IMR-90 (cell line): ENCODE data around the gene TMEM176A. TPM values are rescaled to one million over a fixed set of nuclear protein-coding genes. Genes with fewer than 3 reads are reported as not detected.

Experiments
- ATAC-seq: fragments of 200-7000 bp; cut with Tn5 transposase; 2 replicates; pipeline ENCODE4 v1.9.1; 2020; ENCODE audit warnings: low read depth, mild to moderate bottlenecking, moderate library complexity
- BruUV-seq: library from RNA; stranded (reverse); fragments of 400-500 nt; replicated peaks from 2 replicates; lab custom pipeline; 2021; lab: Mats Ljungman, UMichigan
- CTCF ChIA-PET: fragments of 300-600 bp; formaldehyde crosslinking; extraction: SDS; loops from one replicate; lab custom pipeline; 2021; ENCODE audit warnings: antibody characterized with exemption; lab: Yijun Ruan, JAX
- POLR2A ChIA-PET: fragments of 300-600 bp; sonication (Branson Sonifier 250); formaldehyde crosslinking; loops from one replicate; lab custom pipeline; 2022; ENCODE audit warnings: antibody characterized with exemption; ENCODE audit not compliant: unreplicated experiment; lab: Charles Lee
- DNase-seq: peaks from one replicate; pipeline ENCODE4 v3.0.0; 2013
- H2AFZ ChIP-seq: replicated peaks from 2 replicates; pipeline ENCODE3; 2013; ENCODE audit warnings: low read length, mild to moderate bottlenecking; ENCODE audit not compliant: poor library complexity
- H2AK5ac ChIP-seq: 2 replicates; pipeline ENCODE4 v1.6.1; 2013; ENCODE audit warnings: low read depth, low read length, inconsistent platforms
- H2AK9ac ChIP-seq: replicated peaks from 2 replicates; pipeline ENCODE3; 2013; ENCODE audit warnings: mild to moderate bottlenecking, low read depth, low read length, moderate library complexity; ENCODE audit not compliant: poor library complexity
- H2BK120ac ChIP-seq: 2 replicates; pipeline ENCODE4 v1.6.1; 2013; ENCODE audit warnings: low read depth, low read length, inconsistent platforms
- H2BK15ac ChIP-seq: 3 replicates; pipeline ENCODE4 v1.6.1; 2013; ENCODE audit warnings: low read depth, low read length, inconsistent platforms
- H2BK20ac ChIP-seq: 2 replicates; pipeline ENCODE4 v1.6.1; 2013; ENCODE audit warnings: low read depth, mild to moderate bottlenecking, inconsistent platforms, low read length, moderate library complexity
- H2BK5ac ChIP-seq: 2 replicates; pipeline ENCODE4 v1.6.1; 2013; ENCODE audit warnings: mild to moderate bottlenecking, low read depth, low read length, inconsistent platforms; ENCODE audit not compliant: poor library complexity, severe bottlenecking
- H3K14ac ChIP-seq: replicated peaks from 2 replicates; pipeline ENCODE4 v1.6.1; 2013; ENCODE audit warnings: low read depth, low read length, inconsistent platforms
- H3K18ac ChIP-seq: 2 replicates; pipeline ENCODE4 v1.6.1; 2013; ENCODE audit warnings: low read depth, low read length, control low read depth
- H3K23ac ChIP-seq: 2 replicates; pipeline ENCODE4 v1.6.1; 2013; ENCODE audit warnings: low read depth, low read length, inconsistent platforms
- H3K27ac ChIP-seq: 2 replicates; pipeline ENCODE4 v1.5.1; 2013; ENCODE audit warnings: mild to moderate bottlenecking, control low read depth, low read length; ENCODE audit not compliant: insufficient read depth
- H3K27me3 ChIP-seq: 2 replicates; pipeline ENCODE4 v1.6.1; 2013; ENCODE audit warnings: low read length; ENCODE audit not compliant: control insufficient read depth, insufficient read depth
- H3K36me3 ChIP-seq: 2 replicates; pipeline ENCODE4 v1.6.1; 2013; ENCODE audit warnings: low read length, mixed read lengths; ENCODE audit not compliant: control insufficient read depth, insufficient read depth
- H3K4ac ChIP-seq: 2 replicates; pipeline ENCODE4 v1.6.1; 2013; ENCODE audit warnings: low read depth, low read length, inconsistent platforms
- H3K4me1 ChIP-seq: 2 replicates; pipeline ENCODE4 v1.6.1; 2013; ENCODE audit warnings: low read length, mixed read lengths; ENCODE audit not compliant: control insufficient read depth, insufficient read depth
- H3K4me2 ChIP-seq: 2 replicates; pipeline ENCODE4 v1.6.1; 2013; ENCODE audit warnings: low read depth, mild to moderate bottlenecking, control low read depth, low read length, moderate library complexity
- H3K4me3 ChIP-seq: 2 replicates; pipeline ENCODE4 v1.5.1; 2013; ENCODE audit warnings: low read depth, mild to moderate bottlenecking, control low read depth, low read length, moderate library complexity; ENCODE audit not compliant: insufficient read depth
- H3K56ac ChIP-seq: 2 replicates; pipeline ENCODE4 v1.6.1; 2013; ENCODE audit warnings: low read length, inconsistent platforms; ENCODE audit not compliant: insufficient read depth; ENCODE audit errors: extremely low read depth
- H3K79me1 ChIP-seq, 2 experiments: 2 replicates each; pipeline ENCODE4 v1.6.1; 2013; ENCODE audit warnings: low read length in 2 of 2, inconsistent platforms in 1 of 2, low read depth in 1 of 2
- H3K9ac ChIP-seq: 2 replicates; pipeline ENCODE4 v1.6.1; 2013; ENCODE audit warnings: low read depth, low read length, control low read depth
- H3K9me1 ChIP-seq: 2 replicates; pipeline ENCODE4 v1.6.1; 2013; ENCODE audit warnings: low read length, inconsistent platforms; ENCODE audit not compliant: insufficient read depth
- H3K9me3 ChIP-seq: 2 replicates; pipeline ENCODE4 v1.6.1; 2013; ENCODE audit warnings: low read length; ENCODE audit not compliant: control insufficient read depth, insufficient read depth
- H4K20me1 ChIP-seq: 2 replicates; pipeline ENCODE4 v1.6.1; 2013; ENCODE audit warnings: low read length, inconsistent platforms; ENCODE audit not compliant: insufficient read depth
- H4K5ac ChIP-seq: 2 replicates; pipeline ENCODE4 v1.6.1; 2013; ENCODE audit warnings: mild to moderate bottlenecking, low read depth, low read length, control low read depth
- H4K8ac ChIP-seq, 2 experiments: 2 replicates each; pipeline ENCODE4 v1.6.1; 2013; ENCODE audit warnings: low read depth in 2 of 2, low read length in 2 of 2, control low read depth in 1 of 2, inconsistent platforms in 1 of 2
- H4K91ac ChIP-seq: 2 replicates; pipeline ENCODE4 v1.6.1; 2013; ENCODE audit warnings: low read depth, low read length, inconsistent platforms; ENCODE audit not compliant: insufficient read depth
- CEBPB ChIP-seq: IDR thresholded peaks from 2 replicates; pipeline ENCODE4 v1.6.1; 2012; ENCODE audit warnings: low read depth, low read length, improper control_type of control experiment
- CTCF ChIP-seq: conservative IDR thresholded peaks from 2 replicates; pipeline ENCODE4 v1.5.1; 2012; ENCODE audit warnings: mild to moderate bottlenecking, low read depth, low read length, improper control_type of control experiment
- FOS ChIP-seq: fragments of 150-350 bp; IDR thresholded peaks from 2 replicates; pipeline ENCODE4 v1.6.1; 2016; ENCODE audit warnings: low read depth, low read length
- MAZ ChIP-seq: IDR thresholded peaks from 2 replicates; pipeline ENCODE4 v1.6.1; 2012; ENCODE audit warnings: low read depth, mild to moderate bottlenecking, low read length, improper control_type of control experiment, moderate library complexity, borderline replicate concordance
- MXI1 ChIP-seq: IDR thresholded peaks from 2 replicates; pipeline ENCODE4 v1.6.1; 2012; ENCODE audit warnings: low read depth, mild to moderate bottlenecking, low read length, moderate library complexity, borderline replicate concordance
- RAD21 ChIP-seq: IDR thresholded peaks from 2 replicates; pipeline ENCODE4 v1.6.1; 2012; ENCODE audit warnings: low read length, improper control_type of control experiment
- RFX5 ChIP-seq: IDR thresholded peaks from 2 replicates; pipeline ENCODE4 v1.8.0; 2012; ENCODE audit warnings: low read depth, mild to moderate bottlenecking, low read length, moderate library complexity
- SMC3 ChIP-seq: fragments of 150-350 bp; IDR thresholded peaks from 2 replicates; pipeline ENCODE4 v1.6.1; 2016; ENCODE audit warnings: low read depth, mild to moderate bottlenecking, antibody characterized with exemption, low read length, moderate library complexity
- WGBS, 2 experiments: methylation state at CpG; one replicate each; pipeline versions ENCODE4 v1.1.5 to v1.1.7; 2013; ENCODE audit warnings: missing lambda C conversion rate in 2 of 2; ENCODE audit not compliant: insufficient read length in 1 of 2; ENCODE audit errors: extremely low coverage in 2 of 2; 5-methylcytosine and 5-hydroxymethylcytosine counted together
- dilution Hi-C: fragments of 300-500 bp; cut with HindIII; formaldehyde crosslinking; loops from one replicate; pipeline ENCODE4 v1.14.3; 2018; ENCODE audit warnings: low sequenced_read_pairs; ENCODE audit not compliant: unreplicated experiment
- in situ Hi-C: fragments of 300-500 bp; cut with MboI; formaldehyde crosslinking; loops from 3 replicates; pipeline ENCODE4 v1.14.3; 2019; ENCODE audit warnings: low sequenced_read_pairs, inconsistent platforms, mixed read lengths
- intact Hi-C: fragments of 100-400 bp; cut with micrococcal nuclease; formaldehyde crosslinking; loops from 2 replicates; pipeline ENCODE4 v1.10.0; 2022
- polyA plus RNA-seq, 3 experiments: library from polyadenylated mRNA; depleted of rRNA; stranded (reverse); fragments of >200 nt; gene quantifications; 2 replicates each; pipeline ENCODE4 v1.2.3, GENCODE V29; 2012; ENCODE audit warnings: low replicate concordance in 1 of 3
- total RNA-seq: library from RNA; depleted of rRNA; stranded (reverse); fragments of >200 nt; gene quantifications from 2 replicates; pipeline ENCODE4 v1.2.3, GENCODE V29; 2012

Gene TMEM176A
- total and polyA plus RNA-seq, 2 of the 4 experiments (the other 2 are of a cell fraction), result not detected

DNA sequence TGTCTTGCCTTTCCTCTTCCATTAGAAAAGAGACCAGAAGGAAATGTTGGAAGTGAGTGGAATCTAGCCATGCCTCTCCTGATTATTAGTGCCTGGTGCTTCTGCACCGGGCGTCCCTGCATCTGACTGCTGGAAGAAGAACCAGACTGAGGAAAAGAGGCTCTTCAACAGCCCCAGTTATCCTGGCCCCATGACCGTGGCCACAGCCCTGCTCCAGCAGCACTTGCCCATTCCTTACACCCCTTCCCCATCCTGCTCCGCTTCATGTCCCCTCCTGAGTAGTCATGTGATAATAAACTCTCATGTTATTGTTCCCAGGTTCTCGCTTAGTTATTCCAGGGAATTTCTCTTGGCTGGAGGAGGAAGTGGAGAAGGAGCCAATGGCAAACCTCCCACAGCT is 4.2 kb downstream of the TMEM176A start:
- H3K56ac ChIP-seq, result no peak overlapping the region
- no peak overlapping the region for H3K9ac ChIP-seq
- H3K9me3 ChIP-seq, result peaks cover 11% of the 10 kb centered on the region
- no peak overlapping the region for H2BK15ac ChIP-seq
- H3K18ac ChIP-seq, result no peak overlapping the region
- H4K5ac ChIP-seq, result no peak overlapping the region
- DNase-seq (no peak), ATAC-seq (no peak)
- intact Hi-C loops, result no loop called here
- H4K8ac ChIP-seq, result no peak overlapping the region
- no peaks in the 10 kb centered on the region for H4K20me1 ChIP-seq
- no peak for TF ChIP-seq FOS
- no peak for TF ChIP-seq MXI1
- no peak for TF ChIP-seq MAZ
- TF ChIP-seq CTCF, result no peak
- TF ChIP-seq SMC3, result no peak
- TF ChIP-seq CEBPB, result no peak
- no peak for TF ChIP-seq RFX5
- TF ChIP-seq RAD21, result no peak
- H3K23ac ChIP-seq, result no peak overlapping the region
- in situ Hi-C loops, result no loop called here
- no peak overlapping the region for H2BK20ac ChIP-seq
- H3K14ac ChIP-seq, result no peak overlapping the region
- no peak overlapping the region for H3K4me3 ChIP-seq
- no peak overlapping the region for H2AK9ac ChIP-seq
- ChIA-PET CTCF (no interaction called here), POLR2A (no interaction called here)
- no peaks in the 10 kb centered on the region for H3K4me1 ChIP-seq
- WGBS, 2 experiments, result no CpG with 5 or more reads among the region's 5 CpGs
- H3K4ac ChIP-seq, result no peak overlapping the region
- no peaks in the 10 kb centered on the region for H3K79me1 ChIP-seq
- no peak overlapping the region for H3K4me2 ChIP-seq
- H3K36me3 ChIP-seq, result peaks cover 3% of the 10 kb centered on the region; the same call in 1 of the 2 replicates
- H2BK5ac ChIP-seq, result no peak overlapping the region
- H2BK120ac ChIP-seq, result no peak overlapping the region
- BruUV-seq, result no TSS peak
- H4K91ac ChIP-seq, result no peak overlapping the region
- peaks cover 26% of the 10 kb centered on the region; the same call in 1 of the 2 replicates for H3K27me3 ChIP-seq
- H2AK5ac ChIP-seq, result no peak overlapping the region
- dilution Hi-C loops, result no loop called here
- no peak overlapping the region for H3K27ac ChIP-seq
- H2AFZ ChIP-seq, result no peak overlapping the region
- H3K9me1 ChIP-seq, result no peaks in the 10 kb centered on the region
